Keratinocyte (primary cell): ENCODE measurements around the gene ZBTB37. TPM values are rescaled to one million over a fixed set of nuclear protein-coding genes. Genes with fewer than 3 reads are reported as not detected.

Source experiments
- DNase-seq: peaks from one replicate; pipeline ENCODE4 v3.0.0-alpha.2; 2011; ENCODE audit warnings: low read depth, missing footprints, low spot score
- FAIRE-seq: peaks from 2 replicates; lab custom pipeline; 2011; peaks lifted over from hg19 to GRCh38; lab: Jason Lieb, UNC
- H2AFZ ChIP-seq: 2 replicates; pipeline ENCODE4 v1.6.0; 2012; ENCODE audit warnings: low read length, control low read depth, inconsistent platforms; ENCODE audit not compliant: control insufficient read depth
- H3K27ac ChIP-seq: 2 replicates; pipeline ENCODE4 v1.5.1; 2011; ENCODE audit warnings: low read length; ENCODE audit not compliant: control insufficient read depth, insufficient read depth
- H3K27me3 ChIP-seq: 3 replicates; pipeline ENCODE4 v1.6.0; 2011; ENCODE audit warnings: low read length; ENCODE audit not compliant: control insufficient read depth, insufficient read depth; ENCODE audit errors: extremely low read depth
- H3K36me3 ChIP-seq, 2 experiments: 2 replicates in 1 of 2; 3 replicates in 1 of 2; pipeline ENCODE4 v1.5.1; 2011; ENCODE audit warnings: low read length in 2 of 2, mild to moderate bottlenecking in 1 of 2; ENCODE audit not compliant: control insufficient read depth in 2 of 2, insufficient read depth in 2 of 2; ENCODE audit errors: extremely low read depth in 1 of 2
- H3K4me1 ChIP-seq: 3 replicates; pipeline ENCODE4 v1.5.1; 2011; ENCODE audit warnings: low read length; ENCODE audit not compliant: control insufficient read depth, insufficient read depth; ENCODE audit errors: extremely low read depth
- H3K4me2 ChIP-seq: 3 replicates; pipeline ENCODE4 v1.6.0; 2011; ENCODE audit warnings: low read depth, low read length; ENCODE audit not compliant: control insufficient read depth, insufficient read depth; ENCODE audit errors: extremely low read depth
- H3K4me3 ChIP-seq, 3 experiments: fragments of 200-600 bp in 1 of 3; sonication (generic) in 1 of 3; 2 replicates in 2 of 3; 3 replicates in 1 of 3; pipeline ENCODE4 v1.5.1; 2011 to 2016; ENCODE audit warnings: low read length in 3 of 3, mild to moderate bottlenecking in 3 of 3, control low read depth in 2 of 3, inconsistent platforms in 1 of 3, low read depth in 1 of 3, mixed read lengths in 1 of 3, mixed run types in 1 of 3, moderate library complexity in 1 of 3; ENCODE audit not compliant: control insufficient read depth in 2 of 3, insufficient read depth in 2 of 3; ENCODE audit errors: extremely low read depth in 1 of 3
- H3K79me2 ChIP-seq: 2 replicates; pipeline ENCODE4 v1.6.0; 2012; ENCODE audit warnings: low read length; ENCODE audit not compliant: control insufficient read depth, insufficient read depth
- H3K9ac ChIP-seq: 3 replicates; pipeline ENCODE4 v1.6.0; 2011; ENCODE audit warnings: low read length; ENCODE audit not compliant: control insufficient read depth, insufficient read depth; ENCODE audit errors: extremely low read depth
- H3K9me1 ChIP-seq: 3 replicates; pipeline ENCODE4 v1.6.0; 2011; ENCODE audit warnings: low read length; ENCODE audit not compliant: control insufficient read depth, insufficient read depth; ENCODE audit errors: extremely low read depth
- H3K9me3 ChIP-seq: 2 replicates; pipeline ENCODE4 v1.5.1; 2012; ENCODE audit warnings: low read depth, low read length; ENCODE audit not compliant: control insufficient read depth
- H4K20me1 ChIP-seq: 3 replicates; pipeline ENCODE4 v1.6.0; 2011; ENCODE audit warnings: low read length; ENCODE audit not compliant: control insufficient read depth, insufficient read depth; ENCODE audit errors: extremely low read depth
- CTCF ChIP-seq, 3 experiments: IDR thresholded peaks in 1 of 3; conservative IDR thresholded peaks in 1 of 3; optimal IDR thresholded peaks in 1 of 3; 2 replicates in 2 of 3; 3 replicates in 1 of 3; pipeline versions ENCODE3 to v1.5.1; 2011; ENCODE audit warnings: low read length in 3 of 3, mild to moderate bottlenecking in 3 of 3, moderate library complexity in 2 of 3, control low read depth in 1 of 3, inconsistent platforms in 1 of 3; ENCODE audit not compliant: insufficient read depth in 2 of 3; ENCODE audit errors: extremely low read depth in 1 of 3
- EZH2 ChIP-seq: IDR thresholded peaks from one replicate; pipeline ENCODE4 v1.6.1; 2012; ENCODE audit warnings: inconsistent platforms, mild to moderate bottlenecking, low read length, moderate library complexity
- dilution Hi-C: fragments of 300-500 bp; cut with MboI; formaldehyde crosslinking; loops from one replicate; pipeline ENCODE4 v1.7.0; 2020; ENCODE audit warnings: low sequenced_read_pairs; ENCODE audit not compliant: extremely low pct_ligation_motif_present
- polyA plus RNA-seq, 5 experiments: library from polyadenylated mRNA; depleted of rRNA in 3 of 5; stranded (reverse) in 3 of 5; stranded (forward) in 1 of 5; unstranded in 1 of 5; fragments of >200 nt; gene quantifications; 1 replicate in 1 of 5; 2 replicates in 3 of 5; 3 replicates in 1 of 5; pipeline versions ENCODE4 v1.2.1 to v1.2.3, GENCODE V29; 2011 to 2012; ENCODE audit warnings: missing spikeins in 2 of 5, low read depth in 1 of 5, low replicate concordance in 1 of 5

Gene ZBTB37
- polyA plus RNA-seq, 1 donor (not counting 4 experiments of a cell fraction or from before 2014, with no cell fraction given): 1.8 TPM

- Histone ChIP-seq H3K27me3 (no peaks in the 10 kb centered on the region), H3K9ac (no peak overlapping the region), H3K9me3 (no peaks in the 10 kb centered on the region), H3K4me3 (no peak overlapping the region), H3K4me2 (no peak overlapping the region), H3K27ac (no peak overlapping the region), H3K36me3 (no peaks in the 10 kb centered on the region), H3K4me1 (no peaks in the 10 kb centered on the region), H3K9me1 (no peaks in the 10 kb centered on the region), H3K79me2 (no peaks in the 10 kb centered on the region), H4K20me1 (no peaks in the 10 kb centered on the region), H2AFZ (no peak overlapping the region)
- dilution Hi-C loops: no loop called here
- no peak for FAIRE-seq
- TF ChIP-seq CTCF (optimal IDR thresholded peaks at IDR 0.05 in 1 of 3, IDR thresholded peaks at IDR 0.05 in 1 of 3, conservative IDR thresholded peaks at IDR 0.05 in 1 of 3; ENCODE audit: extremely low read depth in 1 of 3, insufficient read depth in 2 of 3, low read length in 3 of 3) (no peak), EZH2 (no peak)
- no peak for DNase-seq
These were observed 49.7 kb downstream of the ZBTB37 start for GRCh38 chr1:173917635-173918493.

GRCh38 chr1:173920861-173921260 lies 52.7 kb downstream of the ZBTB37 start:
- Histone ChIP-seq H3K27ac (no peak overlapping the region), H3K4me1 (no peaks in the 10 kb centered on the region), H3K4me2 (no peak overlapping the region), H3K9ac (no peak overlapping the region), H4K20me1 (no peaks in the 10 kb centered on the region), H3K79me2 (no peaks in the 10 kb centered on the region), H3K9me1 (no peaks in the 10 kb centered on the region), H3K4me3 (no peak overlapping the region), H3K27me3 (no peaks in the 10 kb centered on the region), H3K36me3 (no peaks in the 10 kb centered on the region), H2AFZ (no peak overlapping the region), H3K9me3 (no peaks in the 10 kb centered on the region)
- DNase-seq: no peak
- dilution Hi-C loops: no loop called here
- no peak for FAIRE-seq
- TF ChIP-seq CTCF (optimal IDR thresholded peaks at IDR 0.05 in 1 of 3, IDR thresholded peaks at IDR 0.05 in 1 of 3, conservative IDR thresholded peaks at IDR 0.05 in 1 of 3; ENCODE audit: extremely low read depth in 1 of 3, insufficient read depth in 2 of 3, low read length in 3 of 3) (no peak), EZH2 (no peak)
